B cell (primary cell): ENCODE data around the gene SORT1. TPM values are rescaled to one million over a fixed set of nuclear protein-coding genes. Genes with fewer than 3 reads are reported as not detected.

Experiments used
- ATAC-seq: fragments of 200-7000 bp; cut with Tn5 transposase; one replicate; pipeline ENCODE4 v1.10.0; 2021; ENCODE audit warnings: low read depth, mild to moderate bottlenecking, moderate number of reproducible peaks, moderate library complexity
- CTCF ChIA-PET: fragments of 350-600 bp; sonication (Branson Sonifier 250); formaldehyde crosslinking; loops from one replicate; lab custom pipeline; 2021; ENCODE audit warnings: antibody characterized with exemption, inconsistent platforms; lab: Charles Lee
- POLR2A ChIA-PET: fragments of 350-600 bp; sonication (Branson Sonifier 250); formaldehyde crosslinking; loops from one replicate; lab custom pipeline; 2021; ENCODE audit warnings: antibody characterized with exemption; lab: Charles Lee
- DNase-seq: peaks from one replicate; pipeline ENCODE4 v3.0.0; 2013
- H2AFZ ChIP-seq: 2 replicates; pipeline ENCODE4 v1.6.1; 2012; ENCODE audit warnings: mild to moderate bottlenecking, low read depth, low read length; ENCODE audit not compliant: insufficient read depth, poor library complexity, severe bottlenecking
- H3K27ac ChIP-seq, 2 donors: 1 replicate in 1 of 2; 2 replicates in 1 of 2; pipeline ENCODE4 v1.5.1; 2012 to 2013; ENCODE audit warnings: low read length in 2 of 2, mild to moderate bottlenecking in 2 of 2, moderate library complexity in 1 of 2
- H3K27me3 ChIP-seq, 4 experiments: fragments of 200-600 bp in 1 of 4; sonication (generic) in 1 of 4; replicated peaks in 1 of 4; 1 replicate in 2 of 4; 2 replicates in 2 of 4; pipeline versions ENCODE4 v1.6.1 to v1.7.0; 2013 to 2016; ENCODE audit warnings: low read length in 3 of 4, mild to moderate bottlenecking in 2 of 4, mixed read lengths in 1 of 4, moderate library complexity in 1 of 4; ENCODE audit not compliant: insufficient read depth in 4 of 4, control insufficient read depth in 3 of 4; ENCODE audit errors: control extremely low read depth in 1 of 4
- H3K36me3 ChIP-seq, 2 experiments: replicated peaks in 1 of 2; 1 replicate in 1 of 2; 2 replicates in 1 of 2; pipeline versions ENCODE4 v1.6.1 to v1.7.1; 2013; ENCODE audit warnings: low read length in 1 of 2; ENCODE audit not compliant: insufficient read depth in 2 of 2, control insufficient read depth in 1 of 2; ENCODE audit errors: control extremely low read depth in 1 of 2, extremely low read depth in 1 of 2
- H3K4me1 ChIP-seq, 2 donors: fragments of 200-600 bp in 1 of 2; sonication (generic) in 1 of 2; 1 replicate in 1 of 2; 2 replicates in 1 of 2; pipeline versions ENCODE4 v1.5.1 to v1.6.1; 2013 to 2017; ENCODE audit warnings: low read length in 2 of 2; ENCODE audit not compliant: control insufficient read depth in 2 of 2, insufficient read depth in 2 of 2
- H3K4me2 ChIP-seq: replicated peaks from 2 replicates; pipeline ENCODE3; 2012; ENCODE audit warnings: mild to moderate bottlenecking, low read depth, low read length; ENCODE audit not compliant: poor library complexity, severe bottlenecking
- H3K4me3 ChIP-seq, 5 experiments: fragments of 200-600 bp in 1 of 5; sonication (generic) in 1 of 5; 1 replicate in 3 of 5; 2 replicates in 2 of 5; pipeline versions ENCODE4 v1.5.1 to v1.7.0; 2011 to 2016; ENCODE audit warnings: low read length in 4 of 5, mild to moderate bottlenecking in 4 of 5, low read depth in 2 of 5, control low read depth in 1 of 5, moderate library complexity in 1 of 5; ENCODE audit not compliant: insufficient read depth in 1 of 5; ENCODE audit errors: control extremely low read depth in 1 of 5, extremely low read depth in 1 of 5
- H3K79me2 ChIP-seq: fragments of 200-600 bp; sonication (generic); one replicate; pipeline ENCODE4 v1.6.0; 2016; ENCODE audit warnings: low read length; ENCODE audit not compliant: control insufficient read depth, insufficient read depth
- H3K9ac ChIP-seq: fragments of 200-600 bp; sonication (generic); 2 replicates; pipeline ENCODE4 v1.6.1; 2017; ENCODE audit warnings: mild to moderate bottlenecking, low read length, moderate library complexity
- H3K9me3 ChIP-seq, 3 donors: one replicate each; pipeline versions ENCODE4 v1.6.1 to v1.7.1; 2013; ENCODE audit warnings: low read length in 2 of 3; ENCODE audit not compliant: control insufficient read depth in 2 of 3, insufficient read depth in 1 of 3; ENCODE audit errors: control extremely low read depth in 1 of 3
- H4K20me1 ChIP-seq: 2 replicates; pipeline ENCODE4 v1.6.0; 2012; ENCODE audit warnings: mild to moderate bottlenecking, low read length; ENCODE audit not compliant: insufficient read depth, control insufficient read depth, poor library complexity, severe bottlenecking
- H3K27ac Mint-ChIP-seq: one replicate; pipeline ENCODE4 v1.8.0; 2021; ENCODE audit warnings: mixed read lengths
- H3K27me3 Mint-ChIP-seq: one replicate; pipeline ENCODE4 v1.8.0; 2021; ENCODE audit warnings: mixed read lengths
- H3K4me1 Mint-ChIP-seq: one replicate; pipeline ENCODE4 v1.8.0; 2021; ENCODE audit warnings: mixed read lengths
- H3K4me3 Mint-ChIP-seq: one replicate; pipeline ENCODE4 v1.8.0; 2021; ENCODE audit warnings: mixed read lengths
- H3K9me3 Mint-ChIP-seq: one replicate; pipeline ENCODE4 v1.8.0; 2022; ENCODE audit warnings: mixed read lengths; ENCODE audit not compliant: insufficient read depth
- CTCF ChIP-seq: fragments of 200-600 bp; IDR thresholded peaks from one replicate; pipeline ENCODE4 v1.8.0; 2022; ENCODE audit warnings: antibody characterized with exemption, mild to moderate bottlenecking
- EZH2 ChIP-seq: IDR thresholded peaks from 2 replicates; pipeline ENCODE4 v1.6.1; 2012; ENCODE audit warnings: borderline replicate concordance, low read depth, mild to moderate bottlenecking, moderate library complexity, low read length; ENCODE audit not compliant: insufficient read depth, poor library complexity, severe bottlenecking
- WGBS: methylation state at CpG from one replicate; pipeline ENCODE4 v1.1.5; 2013; ENCODE audit warnings: missing lambda C conversion rate; ENCODE audit not compliant: insufficient coverage; 5-methylcytosine and 5-hydroxymethylcytosine counted together
- intact Hi-C: fragments of 100-400 bp; cut with micrococcal nuclease; formaldehyde crosslinking; loops from one replicate; pipeline ENCODE4 v1.10.0; 2022
- polyA plus RNA-seq: library from polyadenylated mRNA; depleted of rRNA; stranded (reverse); fragments of >200 nt; gene quantifications from 2 replicates; pipeline ENCODE4 v1.2.3, GENCODE V29; 2012
- total RNA-seq, 2 donors: library from RNA; stranded (reverse); fragments of 120-200 nt in 1 of 2; gene quantifications; 1 replicate in 1 of 2; 2 replicates in 1 of 2; pipeline versions ENCODE4 v1.2.3 to v1.2.4, GENCODE V29; 2013 to 2022

Gene SORT1
- total and polyA plus RNA-seq, 2 donors (not counting 1 experiment from before 2014, with no cell fraction given) = 0.13 to 0.25 TPM

- Histone ChIP-seq H3K4me3 (no peak overlapping the region), H3K36me3 (no peaks in the 10 kb centered on the region), H3K9ac (no peak overlapping the region), H3K9me3 (no peaks in the 10 kb centered on the region), H3K27ac (no peak overlapping the region), H3K4me1 (no peaks in the 10 kb centered on the region), H3K79me2 (no peaks in the 10 kb centered on the region), H2AFZ (no peak overlapping the region), H4K20me1 (no peaks in the 10 kb centered on the region), H3K4me2 (no peak overlapping the region), H3K27me3 (peaks cover 0 to 4% (median 0%) of the 10 kb centered on the region in 4 experiments)
- ATAC-seq (no peak), DNase-seq (no peak)
- intact Hi-C loops = no loop called here
- Mint-ChIP-seq H3K4me1 (no peaks in the 10 kb centered on the region), H3K27ac (no peak overlapping the region), H3K27me3 (no peaks in the 10 kb centered on the region), H3K9me3 (no peaks in the 10 kb centered on the region), H3K4me3 (no peak overlapping the region)
- ChIA-PET POLR2A (no interaction called here), CTCF (interaction anchor here (2.6 kb wide), 1 partner anchor 129 kb away, joined by 9 read pairs; the partner anchor contains the start of gene SORT1)
- WGBS = 86% methylated on average over 17 of the region's 17 CpGs
- TF ChIP-seq CTCF = no peak
- no peak for TF ChIP-seq EZH2
These were observed 127.6 kb downstream of the SORT1 start for GRCh38 chr1:109269981-109270622.

DNA sequence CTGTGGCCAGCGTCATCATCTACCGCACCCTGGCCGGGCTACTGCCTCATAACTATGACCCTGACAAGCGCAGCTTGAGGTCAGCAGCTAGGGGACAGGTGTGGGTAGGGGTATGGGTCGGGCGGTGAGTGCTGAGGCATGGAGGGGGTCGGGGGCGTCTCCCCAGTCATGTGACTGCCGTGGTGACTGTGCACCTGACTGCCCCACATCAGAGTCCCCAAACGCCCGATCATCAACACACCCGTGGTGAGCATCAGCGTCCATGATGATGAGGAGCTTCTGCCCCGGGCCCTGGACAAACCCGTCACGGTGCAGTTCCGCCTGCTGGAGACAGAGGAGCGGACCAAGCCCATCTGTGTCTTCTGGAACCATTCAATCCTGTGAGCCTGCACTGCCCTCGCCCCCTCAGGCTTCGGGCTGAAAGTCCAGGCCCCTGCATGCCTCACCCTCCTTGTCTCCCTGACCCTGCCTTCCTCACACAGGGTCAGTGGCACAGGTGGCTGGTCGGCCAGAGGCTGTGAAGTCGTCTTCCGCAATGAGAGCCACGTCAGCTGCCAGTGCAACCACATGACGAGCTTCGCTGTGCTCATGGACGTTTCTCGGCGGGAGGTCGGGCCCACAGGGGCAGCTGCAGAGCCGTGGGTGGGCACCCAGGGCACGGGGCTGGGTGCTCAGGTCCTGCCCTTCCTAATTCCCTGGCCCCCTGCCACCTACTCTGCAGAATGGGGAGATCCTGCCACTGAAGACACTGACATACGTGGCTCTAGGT is 128.3 kb downstream of the SORT1 start:
- Mint-ChIP-seq H3K4me3 (no peak overlapping the region), H3K27ac (no peak overlapping the region), H3K4me1 (no peaks in the 10 kb centered on the region), H3K27me3 (no peaks in the 10 kb centered on the region), H3K9me3 (no peaks in the 10 kb centered on the region)
- Histone ChIP-seq H3K79me2 (no peaks in the 10 kb centered on the region), H3K4me2 (no peak overlapping the region), H3K27ac (no peak overlapping the region), H3K4me3 (no peak overlapping the region), H3K9me3 (no peaks in the 10 kb centered on the region), H4K20me1 (no peaks in the 10 kb centered on the region), H3K27me3 (peaks cover 0 to 2% (median 0%) of the 10 kb centered on the region in 4 experiments), H3K36me3 (no peaks in the 10 kb centered on the region), H3K9ac (no peak overlapping the region), H3K4me1 (no peaks in the 10 kb centered on the region), H2AFZ (no peak overlapping the region)
- no peak for ATAC-seq
- TF ChIP-seq EZH2 (no peak), CTCF (no peak)
- 96% methylated on average over 33 of the region's 33 CpGs for WGBS
- intact Hi-C loops = no loop called here
- CTCF ChIA-PET = interaction anchor here (0.9 to 2.6 kb wide), 2 partner anchors 9 to 130 kb away, joined by 3 to 9 read pairs; partner anchors contain the start of gene SORT1
- no peak for DNase-seq
- POLR2A ChIA-PET = no interaction called here
